Stimulated activated naive B cell treated with anti-CD40 and anti-IgM and Interleukin-4, amounts not matched to agents 10 μg/mL and 1 μg/mL and 100 μg/mL, for 72 hours (primary cell): ENCODE results near the gene TOP2B.
A peak's percentile ranks its signal among the peaks of the same experiment; 100 is the strongest.

Experiments
- ATAC-seq, 2 donors: fragments of 150-1000 bp; cut with Tn5 transposase; replicated peaks; 2 replicates each; pipeline ENCODE4 v1.10.0; 2021; ENCODE audit warnings: moderate library complexity in 1 of 2
- DNase-seq: peaks from one replicate; pipeline ENCODE4 v3.0.0; 2021
- H3K27ac Mint-ChIP-seq: one replicate; pipeline ENCODE4 v1.8.0; 2022; ENCODE audit warnings: mild to moderate bottlenecking, mixed read lengths
- H3K27me3 Mint-ChIP-seq, 2 donors: one replicate each; pipeline ENCODE4 v1.8.0; 2022; ENCODE audit warnings: mixed read lengths in 2 of 2
- H3K36me3 Mint-ChIP-seq, 2 donors: one replicate each; pipeline ENCODE4 v1.8.0; 2022; ENCODE audit warnings: mixed read lengths in 2 of 2, mild to moderate bottlenecking in 1 of 2
- H3K4me1 Mint-ChIP-seq, 2 donors: one replicate each; pipeline ENCODE4 v1.8.0; 2022; ENCODE audit warnings: mixed read lengths in 2 of 2, mild to moderate bottlenecking in 1 of 2
- H3K4me3 Mint-ChIP-seq, 2 donors: one replicate each; pipeline ENCODE4 v1.8.0; 2022; ENCODE audit warnings: mild to moderate bottlenecking in 2 of 2, mixed read lengths in 2 of 2, moderate library complexity in 1 of 2
- H3K9me3 Mint-ChIP-seq, 2 donors: one replicate each; pipeline ENCODE4 v1.8.0; 2022; ENCODE audit warnings: mixed read lengths in 2 of 2, mild to moderate bottlenecking in 1 of 2

TOP2B gene, protein sequence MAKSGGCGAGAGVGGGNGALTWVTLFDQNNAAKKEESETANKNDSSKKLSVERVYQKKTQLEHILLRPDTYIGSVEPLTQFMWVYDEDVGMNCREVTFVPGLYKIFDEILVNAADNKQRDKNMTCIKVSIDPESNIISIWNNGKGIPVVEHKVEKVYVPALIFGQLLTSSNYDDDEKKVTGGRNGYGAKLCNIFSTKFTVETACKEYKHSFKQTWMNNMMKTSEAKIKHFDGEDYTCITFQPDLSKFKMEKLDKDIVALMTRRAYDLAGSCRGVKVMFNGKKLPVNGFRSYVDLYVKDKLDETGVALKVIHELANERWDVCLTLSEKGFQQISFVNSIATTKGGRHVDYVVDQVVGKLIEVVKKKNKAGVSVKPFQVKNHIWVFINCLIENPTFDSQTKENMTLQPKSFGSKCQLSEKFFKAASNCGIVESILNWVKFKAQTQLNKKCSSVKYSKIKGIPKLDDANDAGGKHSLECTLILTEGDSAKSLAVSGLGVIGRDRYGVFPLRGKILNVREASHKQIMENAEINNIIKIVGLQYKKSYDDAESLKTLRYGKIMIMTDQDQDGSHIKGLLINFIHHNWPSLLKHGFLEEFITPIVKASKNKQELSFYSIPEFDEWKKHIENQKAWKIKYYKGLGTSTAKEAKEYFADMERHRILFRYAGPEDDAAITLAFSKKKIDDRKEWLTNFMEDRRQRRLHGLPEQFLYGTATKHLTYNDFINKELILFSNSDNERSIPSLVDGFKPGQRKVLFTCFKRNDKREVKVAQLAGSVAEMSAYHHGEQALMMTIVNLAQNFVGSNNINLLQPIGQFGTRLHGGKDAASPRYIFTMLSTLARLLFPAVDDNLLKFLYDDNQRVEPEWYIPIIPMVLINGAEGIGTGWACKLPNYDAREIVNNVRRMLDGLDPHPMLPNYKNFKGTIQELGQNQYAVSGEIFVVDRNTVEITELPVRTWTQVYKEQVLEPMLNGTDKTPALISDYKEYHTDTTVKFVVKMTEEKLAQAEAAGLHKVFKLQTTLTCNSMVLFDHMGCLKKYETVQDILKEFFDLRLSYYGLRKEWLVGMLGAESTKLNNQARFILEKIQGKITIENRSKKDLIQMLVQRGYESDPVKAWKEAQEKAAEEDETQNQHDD (N-terminal part only)

DNA sequence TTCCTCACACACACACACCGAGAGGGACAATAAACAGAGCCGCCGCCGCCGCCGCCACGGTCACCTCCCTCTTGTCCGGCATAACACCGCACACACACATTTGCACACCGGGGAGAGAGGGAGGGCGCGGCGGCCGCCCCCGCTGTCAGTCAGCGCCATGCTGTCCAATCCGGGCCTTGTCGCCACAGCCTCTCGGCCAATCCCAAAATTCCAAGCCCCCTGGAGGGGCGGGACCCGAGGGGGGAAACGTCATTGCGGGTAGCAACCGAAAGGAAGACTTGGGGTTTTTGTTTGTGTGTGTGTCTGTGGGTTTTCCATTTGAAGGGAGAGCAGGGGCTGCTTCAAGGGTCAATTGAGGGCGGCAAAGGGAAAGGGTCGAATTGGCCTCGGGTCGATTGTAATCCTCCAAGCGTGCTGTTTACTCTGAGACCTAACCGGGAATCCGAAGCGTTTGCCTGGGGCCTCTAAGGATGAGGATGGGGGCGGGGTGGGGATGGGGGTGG lies at the start of gene TOP2B:
Gene TOP2B (minus strand): TSS at position 96 of the 503 bp plus-strand sequence. CDS start 610 bp downstream, outside the sequence.
- peak within 1 kb of the TSS; percentile 93 to 97 for H3K4me3 Mint-ChIP-seq
- peak within 1 kb of the TSS; percentile 99 for H3K27ac Mint-ChIP-seq
- H3K36me3 Mint-ChIP-seq, result peaks cover 5 to 16% of the 10 kb centered on the region in 2 donors
- H3K9me3 Mint-ChIP-seq, result no peaks in the 10 kb centered on the region
- DNase-seq, result peak; percentile 97
- H3K4me1 Mint-ChIP-seq, result peaks cover 25 to 49% of the 10 kb centered on the region in 2 donors
- no peaks in the 10 kb centered on the region for H3K27me3 Mint-ChIP-seq
- ATAC-seq, result peak; percentile 86 to 88

DNA sequence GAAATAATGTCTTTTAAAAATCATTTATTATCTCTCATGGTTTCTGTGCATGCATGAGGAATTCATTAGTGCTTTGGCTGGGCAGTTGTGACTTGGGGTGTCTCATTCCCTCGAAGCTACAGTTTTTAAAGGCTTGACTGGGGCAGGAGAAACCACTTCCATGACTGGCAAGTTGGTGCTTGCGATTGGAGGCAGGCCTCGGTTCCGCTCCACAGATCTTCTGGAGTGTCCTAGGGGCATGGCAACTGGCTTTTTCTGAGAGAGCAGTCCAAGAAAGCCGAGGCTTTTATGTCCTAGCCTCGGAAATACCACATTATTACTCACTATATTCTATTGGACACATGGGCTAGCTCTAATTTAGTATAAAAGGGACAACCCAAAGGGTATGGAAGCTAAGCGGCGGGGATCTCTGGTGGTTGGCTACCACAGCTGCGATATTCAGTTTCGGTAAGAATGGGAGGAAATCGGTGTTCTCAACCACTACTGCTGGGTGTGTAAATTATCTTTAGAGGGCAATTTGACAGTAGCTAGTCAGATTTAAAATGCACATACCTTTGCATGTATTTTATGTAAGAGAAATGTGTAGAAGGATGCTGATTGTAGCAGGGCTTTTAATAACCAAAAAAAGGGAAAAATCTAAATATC lies 48.8 kb upstream of the TOP2B start:
- Mint-ChIP-seq H3K4me1 (peaks cover 0 to 5% of the 10 kb centered on the region in 2 donors), H3K27ac (no peak overlapping the region), H3K27me3 (no peaks in the 10 kb centered on the region), H3K36me3 (peaks cover 13 to 14% of the 10 kb centered on the region in 2 donors), H3K4me3 (no peak overlapping the region), H3K9me3 (peaks cover 0 to 8% of the 10 kb centered on the region in 2 donors)
- DNase-seq (no peak), ATAC-seq (no peak)

DNA sequence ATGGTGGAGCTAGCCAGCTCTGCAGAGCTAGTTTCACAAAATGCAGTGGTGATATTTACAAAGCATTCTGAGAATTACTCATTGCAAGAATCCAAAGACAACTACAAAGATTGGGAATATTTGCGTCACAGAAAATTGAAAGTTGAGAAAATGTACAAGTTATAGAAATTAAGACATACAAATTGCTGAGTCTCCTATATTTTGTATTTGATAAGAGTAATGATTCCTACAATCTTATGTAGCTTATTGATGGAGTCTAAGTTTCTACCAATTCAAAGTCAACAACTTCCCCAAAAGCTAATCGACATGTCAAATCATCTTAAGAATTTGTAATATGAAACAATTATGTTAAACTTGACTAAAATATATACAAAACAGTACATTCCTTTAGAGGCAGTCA lies 46.4 kb upstream of the TOP2B start:
- Mint-ChIP-seq H3K9me3 (no peaks in the 10 kb centered on the region), H3K27ac (no peak overlapping the region), H3K36me3 (no peaks in the 10 kb centered on the region), H3K27me3 (no peaks in the 10 kb centered on the region), H3K4me3 (no peak overlapping the region), H3K4me1 (no peaks in the 10 kb centered on the region)
- no peak for ATAC-seq
- no peak for DNase-seq

DNA sequence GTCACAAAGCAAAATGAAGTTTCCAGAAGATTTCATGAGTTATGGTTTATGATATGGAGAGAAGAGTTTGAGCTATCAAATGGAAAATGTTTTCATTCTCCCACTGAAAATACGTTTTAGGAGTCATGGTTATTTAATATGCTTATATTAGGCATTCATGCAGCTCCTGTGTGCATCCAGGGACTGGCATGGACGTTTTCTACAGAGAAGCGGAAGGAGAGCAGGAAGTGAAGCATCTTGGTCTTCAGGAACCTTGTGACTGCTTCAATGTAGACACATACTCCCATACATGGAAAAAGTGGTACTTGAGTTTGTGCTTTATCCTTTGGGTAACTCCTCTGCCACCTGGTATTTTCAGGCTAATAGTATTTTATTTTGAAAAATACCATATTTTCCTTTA lies 43.3 kb upstream of the TOP2B start:
- no peak for DNase-seq
- Mint-ChIP-seq H3K4me1 (no peaks in the 10 kb centered on the region), H3K36me3 (no peaks in the 10 kb centered on the region), H3K27ac (no peak overlapping the region), H3K27me3 (no peaks in the 10 kb centered on the region), H3K4me3 (no peak overlapping the region), H3K9me3 (no peaks in the 10 kb centered on the region)
- ATAC-seq, result no peak

DNA sequence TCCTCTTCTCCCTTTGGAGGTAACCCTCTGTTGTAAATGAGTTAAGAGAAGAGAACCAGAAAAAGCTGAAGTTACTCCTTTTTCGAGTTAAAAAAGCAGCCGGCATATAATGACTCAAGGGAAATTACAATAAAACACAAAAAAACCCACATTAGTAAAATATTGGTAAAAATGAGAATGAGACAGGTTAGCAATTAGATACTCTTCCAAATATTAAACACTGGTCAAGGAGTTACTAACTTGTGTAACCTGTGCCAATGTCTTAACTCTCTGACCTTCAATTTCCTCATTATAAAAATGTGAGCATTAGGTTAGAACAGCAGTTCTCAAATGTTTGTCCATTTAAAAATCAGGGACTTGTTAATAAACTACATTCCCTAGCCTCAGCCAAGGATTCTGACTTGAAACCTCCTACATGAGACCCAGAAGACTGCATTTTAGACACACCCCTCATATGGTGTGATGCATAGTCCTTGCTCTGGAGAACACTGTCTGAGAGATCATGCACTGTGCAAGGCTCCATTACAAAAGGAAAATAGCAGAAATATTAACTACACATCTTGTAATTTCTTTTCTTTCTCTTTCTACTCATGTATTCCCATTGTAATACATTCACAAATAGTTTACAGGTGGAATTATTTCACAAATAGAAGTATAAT lies 42.7 kb upstream of the TOP2B start:
- DNase-seq, result no peak
- ATAC-seq, result no peak
- Mint-ChIP-seq H3K9me3 (no peaks in the 10 kb centered on the region), H3K4me3 (no peak overlapping the region), H3K27ac (no peak overlapping the region), H3K27me3 (no peaks in the 10 kb centered on the region), H3K4me1 (no peaks in the 10 kb centered on the region), H3K36me3 (no peaks in the 10 kb centered on the region)

DNA sequence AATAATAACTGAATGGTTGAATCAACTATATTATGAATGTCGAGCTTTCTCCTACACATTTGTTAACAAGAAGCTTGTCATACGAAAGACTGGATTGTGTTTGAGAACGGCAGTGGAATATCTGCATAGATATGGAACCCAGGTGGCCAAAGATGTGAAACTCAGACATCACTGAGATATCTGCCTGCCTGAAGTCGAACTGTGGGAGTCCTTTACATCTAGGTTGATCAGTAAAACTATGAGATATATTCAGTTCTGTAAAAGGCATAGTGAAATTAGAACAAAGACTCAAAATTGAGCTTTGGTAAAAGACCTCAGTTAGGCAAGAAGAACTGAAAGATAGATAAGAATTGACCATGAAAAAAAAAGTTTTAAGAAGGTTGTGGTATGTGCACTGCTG lies 41.5 kb upstream of the TOP2B start:
- DNase-seq, result no peak
- Mint-ChIP-seq H3K27ac (no peak overlapping the region), H3K4me3 (no peak overlapping the region), H3K4me1 (no peaks in the 10 kb centered on the region), H3K36me3 (no peaks in the 10 kb centered on the region), H3K27me3 (no peaks in the 10 kb centered on the region), H3K9me3 (no peaks in the 10 kb centered on the region)
- no peak for ATAC-seq

DNA sequence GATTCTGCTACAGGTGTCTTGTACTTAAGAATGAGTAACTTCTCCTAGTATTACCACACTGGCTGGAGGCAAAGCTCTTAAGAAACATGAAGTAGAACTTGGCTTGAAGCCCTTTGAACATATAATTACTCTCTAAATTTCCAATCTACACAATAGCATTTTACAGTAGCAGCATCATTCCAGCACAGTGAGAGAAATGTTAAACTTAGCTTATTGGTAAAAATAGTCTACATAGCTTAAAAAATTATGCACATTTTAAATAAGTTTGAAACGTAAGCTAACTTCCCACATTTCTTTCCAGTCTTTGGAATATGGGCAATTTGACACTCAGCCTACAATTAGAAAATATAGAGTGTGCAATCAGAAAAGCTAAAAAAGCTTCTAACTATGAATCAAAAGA lies 32.8 kb upstream of the TOP2B start:
- Mint-ChIP-seq H3K9me3 (no peaks in the 10 kb centered on the region), H3K4me1 (peaks cover 2 to 10% of the 10 kb centered on the region in 2 donors)

DNA sequence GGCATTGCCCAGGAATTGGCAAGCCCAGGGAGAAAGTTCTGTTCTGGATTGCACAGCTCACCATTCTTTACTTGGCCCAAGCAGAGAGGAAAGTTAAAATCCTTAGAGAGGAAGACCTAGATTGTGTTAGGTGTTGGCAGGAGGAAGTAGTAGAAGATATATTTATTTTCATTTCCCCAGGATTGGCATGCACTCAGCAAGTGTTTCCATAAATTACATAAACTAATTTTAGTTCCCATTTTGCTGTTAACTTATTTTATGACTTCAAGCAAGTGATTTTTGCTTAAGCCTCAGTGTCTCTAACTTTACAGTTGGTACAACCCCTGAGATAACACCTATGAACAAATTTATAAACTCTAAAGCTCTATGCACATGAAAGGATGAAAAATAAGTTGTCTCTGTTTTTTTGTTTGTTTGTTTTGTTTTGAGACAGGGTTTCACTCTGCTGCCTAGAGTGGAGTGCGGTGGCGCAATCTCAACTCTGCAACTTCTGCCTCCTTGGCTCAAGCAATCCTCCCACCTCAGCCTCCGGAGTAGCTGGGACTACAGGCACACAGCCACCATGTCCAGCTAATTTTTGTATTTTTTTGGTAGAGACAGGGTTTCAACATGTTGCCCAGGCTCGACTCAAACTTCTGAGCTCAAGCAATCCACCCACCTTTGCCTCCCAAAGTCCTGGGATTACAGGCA lies 31.2 kb upstream of the TOP2B start:
- Mint-ChIP-seq H3K27me3 (no peaks in the 10 kb centered on the region), H3K4me3 (no peak overlapping the region), H3K27ac (no peak overlapping the region), H3K36me3 (no peaks in the 10 kb centered on the region), H3K9me3 (no peaks in the 10 kb centered on the region), H3K4me1 (peaks cover 2 to 10% of the 10 kb centered on the region in 2 donors)
- DNase-seq (no peak), ATAC-seq (no peak)

More for the DNA sequence above, 32.8 kb upstream of the TOP2B start:
- H3K4me3 Mint-ChIP-seq, result no peak overlapping the region
- H3K27ac Mint-ChIP-seq, result no peak overlapping the region
- ATAC-seq (no peak), DNase-seq (no peak)
- H3K36me3 Mint-ChIP-seq, result no peaks in the 10 kb centered on the region
- H3K27me3 Mint-ChIP-seq, result no peaks in the 10 kb centered on the region

DNA sequence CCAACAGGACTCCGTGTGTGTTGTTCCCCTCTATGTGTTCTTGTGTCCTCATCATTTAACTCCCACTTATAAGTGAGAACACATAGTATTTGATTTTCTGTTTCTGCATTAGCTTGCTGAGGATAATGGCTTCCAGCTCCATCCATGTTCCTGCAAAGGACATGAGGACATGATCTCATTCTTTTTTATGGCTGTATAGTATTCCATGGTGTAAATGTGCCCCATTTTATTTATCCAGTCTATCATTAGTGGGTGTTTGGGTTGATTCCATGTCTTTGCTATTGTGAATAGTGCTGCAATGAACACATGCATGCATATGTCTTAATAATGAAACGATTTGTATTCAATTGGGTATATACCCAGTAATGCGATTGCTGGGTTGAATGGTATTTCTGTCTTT lies 28.5 kb upstream of the TOP2B start:
- Mint-ChIP-seq H3K27me3 (no peaks in the 10 kb centered on the region), H3K27ac (no peak overlapping the region), H3K9me3 (no peaks in the 10 kb centered on the region), H3K4me3 (no peak overlapping the region), H3K4me1 (peaks cover 2 to 10% of the 10 kb centered on the region in 2 donors), H3K36me3 (no peaks in the 10 kb centered on the region)
- DNase-seq (no peak), ATAC-seq (no peak)

DNA sequence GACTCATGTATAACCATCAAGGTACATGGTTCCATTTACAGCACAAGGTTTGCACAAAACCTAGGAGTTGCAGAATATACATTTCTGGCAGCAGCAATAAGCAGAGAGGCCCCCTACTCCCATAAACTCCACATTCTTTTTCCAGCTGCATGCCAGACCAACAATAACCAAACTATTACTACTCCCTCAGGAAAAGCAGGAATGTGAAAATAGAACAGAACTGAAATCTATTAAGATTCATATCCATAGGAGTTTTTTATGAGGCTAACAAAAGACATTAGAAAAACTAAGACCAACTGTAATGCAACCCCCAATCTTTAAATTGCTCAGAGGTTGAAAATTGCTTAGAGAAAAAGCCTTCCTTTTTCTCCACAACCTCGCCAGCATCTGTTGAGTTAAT lies 27.6 kb upstream of the TOP2B start:
- ATAC-seq (no peak), DNase-seq (no peak)
- H3K9me3 Mint-ChIP-seq, result no peaks in the 10 kb centered on the region
- no peaks in the 10 kb centered on the region for H3K27me3 Mint-ChIP-seq
- H3K4me1 Mint-ChIP-seq, result peaks cover 2 to 10% of the 10 kb centered on the region in 2 donors
- no peak overlapping the region for H3K27ac Mint-ChIP-seq
- H3K36me3 Mint-ChIP-seq, result no peaks in the 10 kb centered on the region
- no peak overlapping the region for H3K4me3 Mint-ChIP-seq

DNA sequence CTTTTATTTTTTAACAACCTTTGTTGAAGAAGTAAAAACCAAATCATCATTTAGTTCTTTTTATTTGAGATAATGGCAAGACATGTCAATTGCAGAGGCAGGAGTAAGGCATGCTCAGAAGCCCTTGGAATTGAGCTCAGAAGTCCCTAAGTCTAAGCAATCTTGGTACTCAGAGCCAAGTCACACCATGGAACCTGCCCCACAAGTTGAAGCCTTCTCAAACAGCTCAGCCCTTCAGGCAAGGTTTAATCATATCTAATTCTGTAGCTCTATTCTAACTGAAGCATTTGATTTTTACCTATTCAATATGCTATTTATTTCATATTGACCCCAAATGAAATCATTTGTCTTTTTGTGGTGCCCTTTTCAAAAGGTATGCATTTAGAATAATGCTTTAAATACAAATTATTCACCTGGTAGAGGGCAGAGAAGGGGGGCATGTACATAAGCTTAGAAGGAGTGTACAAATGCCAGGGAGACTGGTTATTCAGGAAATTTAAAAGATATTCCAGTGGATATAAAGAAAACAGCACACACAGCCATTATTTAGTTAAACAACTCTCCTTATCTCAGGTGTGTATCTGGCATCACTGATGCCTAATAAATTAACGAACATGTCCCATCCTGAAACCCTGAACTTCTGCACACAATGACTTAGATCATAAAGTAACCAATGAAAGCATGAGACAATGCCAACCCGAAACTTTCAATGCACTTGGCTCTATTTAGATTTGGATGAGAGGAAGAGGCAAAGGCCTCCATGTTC lies 26.2 kb upstream of the TOP2B start:
- Mint-ChIP-seq H3K27ac (no peak overlapping the region), H3K27me3 (no peaks in the 10 kb centered on the region), H3K4me3 (no peak overlapping the region), H3K36me3 (no peaks in the 10 kb centered on the region), H3K4me1 (peaks cover 2 to 7% of the 10 kb centered on the region in 2 donors), H3K9me3 (no peaks in the 10 kb centered on the region)
- ATAC-seq (no peak), DNase-seq (no peak)

DNA sequence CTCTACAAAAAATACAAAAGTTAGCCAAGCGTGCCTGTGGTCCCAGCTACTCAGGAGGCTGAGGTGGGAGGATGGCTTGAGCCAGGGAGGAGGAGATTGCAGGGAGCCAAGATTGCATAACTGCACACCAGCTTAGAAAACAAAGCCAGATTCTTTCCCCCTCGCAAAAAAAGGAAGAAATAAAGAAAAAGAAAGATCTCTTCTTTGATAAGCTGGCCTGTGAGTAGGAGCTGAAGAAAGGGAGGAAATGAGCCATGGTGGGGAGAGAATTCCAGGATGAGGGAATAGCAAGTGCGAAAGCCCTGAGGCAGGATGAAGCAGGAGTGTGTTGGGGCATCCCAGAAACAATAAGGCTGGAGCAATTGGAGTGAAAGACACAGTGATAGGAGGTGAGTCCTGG lies 24.5 kb upstream of the TOP2B start:
- no peaks in the 10 kb centered on the region for H3K27me3 Mint-ChIP-seq
- no peak for ATAC-seq
- H3K4me3 Mint-ChIP-seq, result no peak overlapping the region
- no peaks in the 10 kb centered on the region for H3K9me3 Mint-ChIP-seq
- no peaks in the 10 kb centered on the region for H3K4me1 Mint-ChIP-seq
- H3K27ac Mint-ChIP-seq, result no peak overlapping the region
- no peaks in the 10 kb centered on the region for H3K36me3 Mint-ChIP-seq
- DNase-seq, result no peak
